Glutamatergic neuron (in vitro differentiated cells): ENCODE data around the gene CYSLTR2. TPM values are rescaled to one million over a fixed set of nuclear protein-coding genes. Genes with fewer than 3 reads are reported as not detected.

Experiments
- DNase-seq: peaks from one replicate; pipeline ENCODE4 v3.0.0; 2022
- H3K27ac Mint-ChIP-seq: one replicate; pipeline ENCODE4 v1.8.0; 2020; ENCODE audit warnings: mild to moderate bottlenecking, mixed read lengths, inconsistent platforms; ENCODE audit not compliant: unreplicated experiment
- H3K27me3 Mint-ChIP-seq: one replicate; pipeline ENCODE4 v1.8.0; 2020; ENCODE audit warnings: mild to moderate bottlenecking, moderate library complexity, mixed read lengths, inconsistent platforms; ENCODE audit not compliant: unreplicated experiment
- H3K36me3 Mint-ChIP-seq: one replicate; pipeline ENCODE4 v1.8.0; 2020; ENCODE audit warnings: mild to moderate bottlenecking, mixed read lengths, inconsistent platforms; ENCODE audit not compliant: unreplicated experiment
- H3K4me1 Mint-ChIP-seq: one replicate; pipeline ENCODE4 v1.8.0; 2020; ENCODE audit warnings: mild to moderate bottlenecking, low read depth, mixed read lengths, inconsistent platforms; ENCODE audit not compliant: unreplicated experiment
- H3K4me3 Mint-ChIP-seq: one replicate; pipeline ENCODE4 v1.8.0; 2020; ENCODE audit warnings: mild to moderate bottlenecking, mixed read lengths, inconsistent platforms; ENCODE audit not compliant: unreplicated experiment
- H3K9me3 Mint-ChIP-seq: one replicate; pipeline ENCODE4 v1.8.0; 2020; ENCODE audit warnings: mild to moderate bottlenecking, moderate library complexity, mixed read lengths, inconsistent platforms; ENCODE audit not compliant: unreplicated experiment
- CTCF ChIP-seq: fragments of 200-600 bp; sonication (generic); IDR thresholded peaks from one replicate; pipeline ENCODE4 v1.5.0; 2021; ENCODE audit not compliant: partially characterized antibody, unreplicated experiment
- total RNA-seq: library from RNA; stranded (reverse); fragmentation: NEBNext Ultra II Directional; extraction: Animal tissue kit (Norgen Biotek cat#: 25700); gene quantifications from one replicate; pipeline ENCODE4 v1.2.1, GENCODE V29; 2021; ENCODE audit not compliant: unreplicated experiment

CYSLTR2 gene
- total RNA-seq, 1 donor from 2014 or later = 4.9 TPM

DNA sequence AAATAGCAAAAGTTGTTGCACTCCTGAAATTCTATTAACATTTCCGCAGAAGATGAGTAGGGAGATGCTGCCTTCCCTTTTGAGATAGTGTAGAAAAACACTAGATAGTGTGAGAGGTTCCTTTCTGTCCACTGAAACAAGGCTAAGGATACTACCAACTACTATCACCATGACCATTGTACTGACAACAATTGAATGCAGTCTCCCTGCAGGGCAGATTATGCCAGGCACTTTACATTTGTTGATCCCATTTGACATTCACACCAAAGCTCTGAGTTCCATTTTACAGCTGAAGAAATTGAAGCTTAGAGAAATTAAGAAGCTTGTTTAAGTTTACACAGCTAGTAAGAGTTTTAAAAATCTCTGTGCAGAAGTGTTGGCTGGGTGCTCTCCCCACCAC lies 55.0 kb downstream of the CYSLTR2 start:
- Mint-ChIP-seq H3K4me1 (no peaks in the 10 kb centered on the region), H3K36me3 (peaks cover 3% of the 10 kb centered on the region), H3K9me3 (no peaks in the 10 kb centered on the region), H3K4me3 (no peak overlapping the region), H3K27ac (no peak overlapping the region), H3K27me3 (no peaks in the 10 kb centered on the region)
- TF ChIP-seq CTCF = no peak
- DNase-seq = no peak

GRCh38 chr13:48709213-48709612 lies 55.5 kb downstream of the CYSLTR2 start:
- no peaks in the 10 kb centered on the region for H3K9me3 Mint-ChIP-seq
- H3K4me3 Mint-ChIP-seq = no peak overlapping the region
- peaks cover 3% of the 10 kb centered on the region for H3K36me3 Mint-ChIP-seq
- TF ChIP-seq CTCF = no peak
- no peak overlapping the region for H3K27ac Mint-ChIP-seq
- no peak for DNase-seq
- H3K27me3 Mint-ChIP-seq = no peaks in the 10 kb centered on the region
- H3K4me1 Mint-ChIP-seq = no peaks in the 10 kb centered on the region

- peaks cover 3% of the 10 kb centered on the region for H3K36me3 Mint-ChIP-seq
- H3K9me3 Mint-ChIP-seq = no peaks in the 10 kb centered on the region
- H3K27me3 Mint-ChIP-seq = no peaks in the 10 kb centered on the region
- no peak for DNase-seq
- no peaks in the 10 kb centered on the region for H3K4me1 Mint-ChIP-seq
- H3K27ac Mint-ChIP-seq = no peak overlapping the region
- H3K4me3 Mint-ChIP-seq = no peak overlapping the region
- TF ChIP-seq CTCF = no peak
Measured at GRCh38 chr13:48710160-48710559, 56.4 kb downstream of the CYSLTR2 start.

DNA sequence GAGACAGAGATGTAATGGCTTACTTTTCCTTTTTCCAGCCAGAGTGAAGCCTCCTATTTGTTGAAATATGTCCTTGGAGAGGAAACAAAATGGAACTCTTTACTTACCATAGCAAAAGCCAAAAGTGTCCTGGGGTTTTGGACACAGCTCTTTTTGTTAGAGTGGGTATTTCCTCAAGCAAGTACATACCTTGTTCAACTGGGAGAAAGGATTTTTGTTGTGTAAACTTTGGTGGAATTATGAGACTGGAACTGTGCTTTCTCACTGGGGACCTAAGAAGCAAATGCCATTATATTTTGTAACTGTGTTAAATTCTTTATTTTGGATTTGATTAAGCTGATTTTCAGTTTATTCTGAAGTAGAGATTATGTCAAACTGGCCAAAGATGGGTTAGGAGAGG lies 58.4 kb downstream of the CYSLTR2 start:
- H3K27ac Mint-ChIP-seq = no peak overlapping the region

GRCh38 chr13:48715977-48716376 lies 62.2 kb downstream of the CYSLTR2 start:
- no peak for TF ChIP-seq CTCF
- no peaks in the 10 kb centered on the region for H3K27me3 Mint-ChIP-seq
- no peaks in the 10 kb centered on the region for H3K4me1 Mint-ChIP-seq
- no peak overlapping the region for H3K27ac Mint-ChIP-seq
- no peak for DNase-seq
- peaks cover 5% of the 10 kb centered on the region for H3K9me3 Mint-ChIP-seq
- H3K36me3 Mint-ChIP-seq = peaks cover 8% of the 10 kb centered on the region
- H3K4me3 Mint-ChIP-seq = no peak overlapping the region

More for the DNA sequence above, 58.4 kb downstream of the CYSLTR2 start:
- DNase-seq = no peak
- H3K36me3 Mint-ChIP-seq = peaks cover 8% of the 10 kb centered on the region
- H3K4me3 Mint-ChIP-seq = no peak overlapping the region
- H3K9me3 Mint-ChIP-seq = no peaks in the 10 kb centered on the region
- no peak for TF ChIP-seq CTCF
- H3K4me1 Mint-ChIP-seq = no peaks in the 10 kb centered on the region
- no peaks in the 10 kb centered on the region for H3K27me3 Mint-ChIP-seq
